Brain pericyte (primary cell): ENCODE results near the gene PLA2G4F.

ENCODE experiments used
- DNase-seq: peaks from one replicate; pipeline ENCODE4 v3.0.0-alpha.2; 2012; ENCODE audit warnings: low read depth, low spot score

PLA2G4F gene

GRCh38 chr15:42146551-42147430 is 9.6 kb downstream of the PLA2G4F start:
- no peak for DNase-seq

- DNase-seq: no peak
These were observed 10.6 kb downstream of the PLA2G4F start for GRCh38 chr15:42145546-42146455.

GRCh38 chr15:42144841-42145375 is 11.5 kb downstream of the PLA2G4F start:
- DNase-seq: no peak

GRCh38 chr15:42143866-42144625 is 12.4 kb downstream of the PLA2G4F start:
- DNase-seq: no peak

GRCh38 chr15:42143356-42143755 is 13.1 kb downstream of the PLA2G4F start:
- no peak for DNase-seq

- no peak for DNase-seq
These were observed 14.4 kb downstream of the PLA2G4F start for GRCh38 chr15:42141795-42142667.

- DNase-seq: no peak
These were observed 15.2 kb downstream of the PLA2G4F start for GRCh38 chr15:42141246-42141645.

- no peak for DNase-seq
These were observed 15.9 kb downstream of the PLA2G4F start for GRCh38 chr15:42140383-42141070.

- DNase-seq: no peak
These were observed 16.8 kb downstream of the PLA2G4F start for GRCh38 chr15:42139596-42139995.

- no peak for DNase-seq
These were observed 17.5 kb downstream of the PLA2G4F start for GRCh38 chr15:42138968-42139386.

GRCh38 chr15:42138411-42138810 is 18.0 kb downstream of the PLA2G4F start:
- DNase-seq: no peak

- no peak for DNase-seq
These were observed 18.8 kb downstream of the PLA2G4F start for GRCh38 chr15:42137461-42138261.

- no peak for DNase-seq
These were observed 19.9 kb downstream of the PLA2G4F start for GRCh38 chr15:42136513-42136912.

- DNase-seq: no peak
These were observed 21.1 kb downstream of the PLA2G4F start for GRCh38 chr15:42135351-42135750.

- DNase-seq: no peak
These were observed 21.7 kb downstream of the PLA2G4F start for GRCh38 chr15:42134617-42135245.

GRCh38 chr15:42133886-42134502 is 22.4 kb downstream of the PLA2G4F start:
- no peak for DNase-seq

GRCh38 chr15:42133356-42133755 is 23.1 kb downstream of the PLA2G4F start:
- no peak for DNase-seq
